ENCODE results near the gene FMN1.

- TF ChIP-seq GATA3 (IDR thresholded peaks at IDR 0.05; ENCODE audit: low read depth, low read length) (no peak), GATA2 (IDR thresholded peaks at IDR 0.05; ENCODE audit: low read depth, low read length) (no peak)
Observed at GRCh38 chr15:32904448-32904847, 290.1 kb downstream of the FMN1 start.

Measured in SH-SY5Y (cell line).